Esophagus muscularis mucosa (tissue), 4 donors: Measurements from ENCODE around the gene PLEKHA6.

Source experiments
- CTCF ChIP-seq, 3 experiments: fragments of 200-600 bp in 2 of 3; fragments of 450-650 bp in 1 of 3; sonication (generic) in 2 of 3; IDR thresholded peaks; one replicate each; pipeline ENCODE4 v1.5.1; 2017 to 2019; ENCODE audit warnings: antibody characterized with exemption in 3 of 3, mild to moderate bottlenecking in 2 of 3, moderate library complexity in 1 of 3
- EP300 ChIP-seq: sonication (generic); formaldehyde crosslinking; IDR thresholded peaks from one replicate; pipeline ENCODE4 v1.6.1; 2017; ENCODE audit warnings: antibody characterized with exemption
- POLR2A ChIP-seq: fragments of 450-650 bp; IDR thresholded peaks from one replicate; pipeline ENCODE4 v1.6.1; 2017; ENCODE audit warnings: antibody characterized with exemption, moderate library complexity, mild to moderate bottlenecking, low read depth

DNA sequence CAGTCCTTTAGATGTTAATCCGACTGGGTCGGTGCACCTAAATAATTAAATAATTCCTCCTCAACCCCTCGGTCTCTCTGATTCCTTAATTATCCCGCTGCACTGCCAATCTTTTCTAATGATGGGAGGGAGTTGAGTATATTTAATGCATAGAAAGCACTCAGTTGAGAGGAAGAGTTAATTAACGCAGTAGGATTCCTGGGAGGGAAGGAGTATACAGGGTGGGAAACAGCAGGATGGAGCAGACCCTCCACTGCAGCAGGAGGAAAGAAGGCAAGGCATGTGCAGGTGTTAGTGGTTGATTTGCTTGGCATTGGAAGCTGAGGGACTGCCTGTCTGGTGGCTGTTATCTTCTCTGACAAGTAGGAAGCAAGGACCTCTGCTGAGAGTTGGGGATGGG, 183.7 kb downstream of the PLEKHA6 start:
- no peak for TF ChIP-seq CTCF (IDR thresholded peaks at IDR 0.05)
- TF ChIP-seq POLR2A: no peak
- TF ChIP-seq EP300: no peak
